Fibroblast of mammary gland (primary cell): ENCODE measurements around the gene ATPAF2.

ENCODE experiments used
- DNase-seq: peaks from one replicate; pipeline ENCODE4 v3.0.0-alpha.2; 2010; ENCODE audit warnings: low read depth
- H3K4me3 ChIP-seq: 2 replicates; pipeline ENCODE4 v1.5.1; 2011; ENCODE audit warnings: low read depth, mild to moderate bottlenecking, low read length, moderate library complexity; ENCODE audit not compliant: control insufficient read depth
- CTCF ChIP-seq: conservative IDR thresholded peaks from 2 replicates; pipeline ENCODE4 v1.5.1; 2011; ENCODE audit warnings: low read depth, low read length, inconsistent platforms; ENCODE audit not compliant: control insufficient read depth, insufficient read depth

The ATPAF2 gene

DNA sequence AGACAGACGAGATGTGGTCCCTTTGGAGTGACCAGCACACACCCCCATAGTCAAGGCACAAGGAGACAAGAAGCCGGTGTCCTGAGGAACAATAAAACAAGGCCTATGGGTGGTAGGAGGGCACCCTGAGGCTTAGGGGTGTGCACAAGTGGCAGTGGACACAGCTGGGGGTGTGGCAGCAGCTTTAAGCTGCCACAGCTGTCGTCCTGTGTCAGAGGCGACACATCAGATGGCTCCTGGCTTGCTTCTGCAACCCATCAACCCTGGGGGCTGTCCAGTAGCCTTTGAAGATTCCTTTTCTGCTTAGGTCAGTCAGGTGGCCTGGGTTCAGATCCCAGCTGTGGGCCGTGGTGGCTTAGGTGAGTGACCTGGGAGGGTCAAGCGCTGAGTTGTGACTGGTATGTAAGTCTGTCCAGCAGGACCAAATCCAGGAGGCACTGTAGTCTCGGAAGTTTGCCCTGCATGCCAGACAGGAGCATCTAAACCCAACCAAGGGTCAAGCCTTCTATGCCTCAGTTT lies 50.5 kb downstream of the ATPAF2 start:
- DNase-seq: no peak
- H3K4me3 ChIP-seq: no peak overlapping the region
- no peak for TF ChIP-seq CTCF

DNA sequence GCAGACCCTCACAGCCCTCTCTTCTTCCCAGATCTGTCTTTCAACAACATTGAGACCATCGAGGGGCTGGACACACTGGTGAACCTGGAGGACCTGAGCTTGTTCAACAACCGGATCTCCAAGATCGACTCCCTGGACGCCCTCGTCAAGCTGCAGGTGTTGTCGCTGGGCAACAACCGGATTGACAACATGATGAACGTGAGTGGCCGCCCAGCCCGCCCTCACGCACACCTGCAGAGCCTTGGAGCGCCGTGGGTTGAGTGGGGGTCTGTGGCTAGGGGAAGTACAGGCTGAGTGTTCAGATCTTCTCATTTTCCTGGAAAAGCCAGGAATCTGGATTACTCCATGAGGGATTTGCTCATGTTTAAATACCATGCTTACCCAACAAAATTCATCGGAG lies 51.1 kb downstream of the ATPAF2 start:
- no peak for TF ChIP-seq CTCF

DNA sequence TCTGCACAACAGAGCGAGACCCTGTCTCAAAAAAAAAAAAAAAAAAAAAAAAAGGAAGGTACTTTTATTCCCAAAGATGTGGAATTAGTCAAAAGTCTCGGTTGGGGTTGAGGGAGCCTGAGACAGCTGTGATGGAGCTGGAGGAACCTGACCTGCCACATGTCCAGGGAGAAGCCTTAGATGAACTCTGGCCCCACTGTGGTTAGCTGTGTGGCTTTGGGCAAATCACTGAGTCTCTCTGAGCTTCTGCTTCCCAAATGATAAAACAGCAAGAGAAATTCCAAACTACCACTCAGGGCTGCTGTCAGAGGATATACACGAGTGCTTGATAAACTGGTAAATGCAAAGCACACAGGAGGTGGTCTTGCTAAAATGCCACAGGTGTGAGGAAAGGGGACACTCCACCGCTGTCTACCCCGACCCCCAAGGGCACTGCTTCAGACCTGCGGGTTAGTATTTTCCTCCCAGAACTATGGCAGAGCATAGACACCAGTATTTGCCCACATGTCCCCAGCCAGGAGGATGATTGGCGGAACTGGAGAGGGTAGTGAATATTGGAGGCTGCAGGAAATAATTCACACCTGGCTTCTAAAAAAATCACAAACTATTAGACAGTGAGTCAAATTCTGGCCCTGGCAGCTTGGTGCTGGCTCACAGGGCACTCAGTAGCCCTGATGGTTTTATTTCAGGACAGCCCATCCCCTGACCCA lies 51.6 kb downstream of the ATPAF2 start:
- no peak for TF ChIP-seq CTCF
- no peak for DNase-seq
- no peak overlapping the region for H3K4me3 ChIP-seq

More for the DNA sequence above, 51.1 kb downstream of the ATPAF2 start:
- no peak for DNase-seq
- H3K4me3 ChIP-seq: no peak overlapping the region

DNA sequence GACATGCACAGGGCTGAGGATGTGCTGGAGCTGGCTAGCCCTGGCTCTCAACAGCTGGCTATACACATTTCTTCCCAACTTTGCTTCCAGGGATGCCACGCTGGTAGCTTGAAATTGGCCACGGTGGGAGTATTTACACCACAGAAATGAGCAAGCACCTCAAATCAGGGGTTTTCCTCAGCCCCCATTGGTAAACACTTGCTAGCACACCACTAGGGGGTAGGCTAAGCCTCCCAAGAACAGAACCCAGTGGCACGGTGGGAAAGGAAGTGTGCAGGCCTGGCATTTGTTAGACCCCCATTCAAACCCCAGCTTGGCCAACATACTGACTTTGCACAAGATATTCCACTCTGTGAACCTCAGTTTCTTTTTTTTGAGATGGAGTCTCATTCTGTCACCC lies 53.4 kb downstream of the ATPAF2 start:
- peak; percentile 16 for DNase-seq
- TF ChIP-seq CTCF: peak; percentile 28

GRCh38 chr17:17985153-17985552 lies 53.8 kb downstream of the ATPAF2 start:
- TF ChIP-seq CTCF: no peak
- no peak overlapping the region for H3K4me3 ChIP-seq
- no peak for DNase-seq

More for the DNA sequence above, 53.4 kb downstream of the ATPAF2 start:
- no peak overlapping the region for H3K4me3 ChIP-seq

GRCh38 chr17:17983776-17984175 lies 55.2 kb downstream of the ATPAF2 start:
- no peak for DNase-seq
- H3K4me3 ChIP-seq: no peak overlapping the region
- no peak for TF ChIP-seq CTCF
